Measurements from ENCODE around the gene PSG4.
"Not testable (repeated sequence)": the region's sequence is repeated elsewhere in the genome, so short reads cannot be mapped to it uniquely, and the experiment has no call there.

PSG4 gene

DNA sequence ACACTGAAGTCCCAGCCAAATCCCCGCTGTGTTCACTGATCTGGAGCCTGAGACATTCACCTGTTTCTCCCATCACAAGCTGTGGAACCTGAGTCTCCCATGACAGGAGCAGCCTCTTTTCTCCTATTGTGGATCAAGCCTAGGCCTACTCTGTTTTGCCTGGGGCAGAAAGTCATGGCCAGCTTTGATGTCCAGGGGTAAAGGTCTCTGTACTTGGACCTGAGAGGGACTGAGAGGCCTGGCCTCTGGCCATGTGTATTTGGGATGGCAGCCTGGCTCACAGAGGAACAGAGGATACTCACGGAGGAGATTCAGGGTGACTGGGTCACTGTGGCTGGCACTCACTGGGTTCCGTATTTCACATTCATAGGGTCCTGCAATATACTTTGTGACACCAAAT is 26.9 kb downstream of the PSG4 start:
- H3K4me1 Mint-ChIP-seq (ENCODE audit: low read depth): not testable (repeated sequence)

DNA sequence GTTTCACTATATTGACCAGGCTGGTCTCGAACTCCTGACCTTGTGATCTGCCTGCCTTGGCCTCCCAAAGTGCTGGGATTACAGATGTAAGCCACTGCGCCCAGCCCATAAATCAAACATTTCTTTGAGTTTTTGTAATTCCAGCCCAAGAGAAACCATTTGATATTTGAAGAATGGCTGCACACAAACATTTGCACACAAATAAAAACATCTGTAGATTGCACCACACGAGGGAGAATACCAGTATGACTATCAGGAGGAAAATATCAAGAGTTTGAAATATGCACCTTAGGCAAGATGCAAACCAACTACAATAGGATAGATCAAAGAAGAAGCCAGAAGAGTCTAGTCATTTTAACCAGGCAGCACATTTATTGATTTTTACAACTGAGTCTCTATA is 39.5 kb downstream of the PSG4 start:
- not testable (repeated sequence) for H3K36me3 Mint-ChIP-seq (ENCODE audit: low read depth); H3K4me3 Mint-ChIP-seq; H3K9me3 Mint-ChIP-seq; H3K4me1 Mint-ChIP-seq (ENCODE audit: low read depth); H3K27ac Mint-ChIP-seq
- peaks cover 29% of the 10 kb centered on the region for H3K27me3 Mint-ChIP-seq

More for the DNA sequence above, 26.9 kb downstream of the PSG4 start:
- not testable (repeated sequence) for H3K36me3 Mint-ChIP-seq (ENCODE audit: low read depth); H3K9me3 Mint-ChIP-seq; H3K27ac Mint-ChIP-seq; H3K27me3 Mint-ChIP-seq; H3K4me3 Mint-ChIP-seq

DNA sequence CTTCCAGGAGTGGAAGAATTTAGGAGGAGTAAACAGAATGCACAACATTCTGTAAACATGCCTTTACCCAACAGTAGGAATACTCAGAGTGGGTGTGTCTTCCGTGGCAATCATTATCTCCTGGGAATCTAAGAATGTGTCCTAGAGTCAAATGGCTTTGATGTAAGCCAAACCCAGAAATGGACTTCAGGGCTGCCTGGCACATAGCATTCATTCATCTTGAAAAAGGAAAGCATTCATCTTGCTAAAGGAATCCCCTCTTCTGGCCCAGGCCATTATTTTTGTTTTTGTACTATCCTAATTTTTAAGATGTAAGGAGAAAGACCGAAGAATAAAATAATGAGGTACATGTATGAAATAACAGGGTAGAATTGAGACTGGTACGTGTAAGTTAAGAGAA is 42.3 kb downstream of the PSG4 start:
- H3K4me3 Mint-ChIP-seq; H3K4me1 Mint-ChIP-seq (ENCODE audit: low read depth); H3K36me3 Mint-ChIP-seq (ENCODE audit: low read depth); H3K27ac Mint-ChIP-seq; H3K9me3 Mint-ChIP-seq: not testable (repeated sequence)
- H3K27me3 Mint-ChIP-seq: peaks cover 16% of the 10 kb centered on the region

DNA sequence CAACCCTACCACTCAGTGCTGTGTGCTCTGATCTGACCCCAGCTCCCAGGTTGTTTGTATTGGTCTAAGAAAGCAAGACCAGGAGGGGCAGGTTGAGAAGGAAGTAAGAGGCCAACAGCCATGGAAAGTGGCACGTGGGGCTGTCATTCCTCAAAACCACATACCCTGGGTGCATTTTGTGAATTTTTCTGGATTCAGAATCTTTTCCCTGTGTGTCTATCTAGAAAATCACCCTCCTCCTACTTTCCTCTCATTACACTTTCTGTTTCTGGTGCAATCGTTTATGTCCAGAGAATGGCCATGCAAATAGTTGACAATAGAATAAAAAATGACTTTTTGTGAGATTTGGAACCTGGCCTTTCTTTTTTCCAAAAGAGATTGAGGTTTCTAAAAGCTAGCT is 43.2 kb downstream of the PSG4 start:
- not testable (repeated sequence) for H3K9me3 Mint-ChIP-seq; H3K27ac Mint-ChIP-seq; H3K4me1 Mint-ChIP-seq (ENCODE audit: low read depth); H3K36me3 Mint-ChIP-seq (ENCODE audit: low read depth); H3K4me3 Mint-ChIP-seq
- H3K27me3 Mint-ChIP-seq: peaks cover 16% of the 10 kb centered on the region

- Mint-ChIP-seq H3K27ac (no peak overlapping the region), H3K36me3 (ENCODE audit: low read depth) (no peaks in the 10 kb centered on the region), H3K4me1 (ENCODE audit: low read depth) (no peaks in the 10 kb centered on the region), H3K4me3 (no peak overlapping the region), H3K27me3 (peaks cover 2% of the 10 kb centered on the region), H3K9me3 (no peaks in the 10 kb centered on the region)
These were observed 53.2 kb downstream of the PSG4 start for GRCh38 chr19:43152214-43152613.

DNA sequence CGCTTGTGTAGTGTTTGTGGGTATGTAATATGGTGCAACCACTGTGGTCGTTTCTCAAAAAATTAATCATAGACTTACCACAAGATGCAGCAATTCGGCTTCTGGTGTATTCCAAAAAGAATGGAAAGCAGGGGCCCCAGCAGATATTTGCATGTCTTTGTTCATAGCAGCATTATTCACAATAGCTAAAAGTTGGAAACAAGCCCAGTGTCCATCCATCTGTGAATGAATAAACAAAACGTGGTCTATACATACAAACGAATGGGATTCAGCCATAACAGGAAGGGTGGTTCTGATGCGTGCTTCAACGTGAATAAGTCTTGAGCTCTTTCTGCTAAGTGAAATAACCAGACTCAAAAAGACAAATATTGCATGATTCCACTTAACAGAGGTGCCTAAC is 55.6 kb downstream of the PSG4 start:
- H3K4me1 Mint-ChIP-seq (ENCODE audit: low read depth); H3K36me3 Mint-ChIP-seq (ENCODE audit: low read depth); H3K9me3 Mint-ChIP-seq; H3K4me3 Mint-ChIP-seq; H3K27me3 Mint-ChIP-seq; H3K27ac Mint-ChIP-seq: not testable (repeated sequence)

- Mint-ChIP-seq H3K9me3 (peaks cover 5% of the 10 kb centered on the region), H3K4me1 (ENCODE audit: low read depth) (no peaks in the 10 kb centered on the region), H3K36me3 (ENCODE audit: low read depth) (no peaks in the 10 kb centered on the region), H3K4me3 (no peak overlapping the region), H3K27me3 (peaks cover 8% of the 10 kb centered on the region), H3K27ac (no peak overlapping the region)
These were observed 57.2 kb downstream of the PSG4 start for GRCh38 chr19:43148233-43148632.
